ENCODE data around the gene CDH4.

- no peak for TF ChIP-seq EP300 (IDR thresholded peaks at IDR 0.05)
- no peak for TF ChIP-seq CTCF (IDR thresholded peaks at IDR 0.05)
- no peak for TF ChIP-seq POLR2A (IDR thresholded peaks at IDR 0.05)
Measured at GRCh38 chr20:61976644-61977418, 724.8 kb downstream of the CDH4 start.

All from ovary (tissue), 3 donors.